ENCODE results near the gene NOXA1.
"Not testable (repeated sequence)": the region's sequence is repeated elsewhere in the genome, so short reads cannot be mapped to it uniquely, and the experiment has no call there.

NOXA1 gene

GRCh38 chr9:137444106-137444790, 21.1 kb downstream of the NOXA1 start:
- DNase-seq: no peak

DNA sequence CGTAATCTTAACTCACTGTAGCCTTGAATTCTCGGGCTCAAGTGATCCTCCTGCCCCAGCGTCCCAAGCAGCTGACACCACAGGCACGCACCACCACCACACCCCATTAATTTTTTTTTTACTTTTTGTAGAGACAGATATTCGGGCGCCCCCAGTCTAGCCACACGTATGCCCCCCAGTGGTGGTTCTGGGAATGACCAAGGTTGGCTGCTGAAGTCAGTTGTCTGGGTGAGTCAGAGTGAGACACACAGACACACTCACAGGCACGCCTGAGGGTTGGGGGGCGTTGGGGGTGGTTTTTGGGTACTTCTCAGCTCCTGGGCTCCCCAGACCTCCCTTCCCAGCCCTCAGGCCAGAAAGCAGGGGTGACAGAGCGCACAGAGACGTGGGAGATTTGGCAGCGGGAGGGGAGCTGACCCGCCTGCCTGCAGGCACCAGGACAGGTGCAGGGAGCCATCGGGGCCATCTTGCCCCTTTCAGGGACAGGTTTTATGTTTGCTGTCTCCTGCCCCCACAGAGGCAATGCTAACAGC, 22.1 kb downstream of the NOXA1 start:
- DNase-seq: no peak

GRCh38 chr9:137445930-137446431, 22.8 kb downstream of the NOXA1 start:
- DNase-seq: no peak

DNA sequence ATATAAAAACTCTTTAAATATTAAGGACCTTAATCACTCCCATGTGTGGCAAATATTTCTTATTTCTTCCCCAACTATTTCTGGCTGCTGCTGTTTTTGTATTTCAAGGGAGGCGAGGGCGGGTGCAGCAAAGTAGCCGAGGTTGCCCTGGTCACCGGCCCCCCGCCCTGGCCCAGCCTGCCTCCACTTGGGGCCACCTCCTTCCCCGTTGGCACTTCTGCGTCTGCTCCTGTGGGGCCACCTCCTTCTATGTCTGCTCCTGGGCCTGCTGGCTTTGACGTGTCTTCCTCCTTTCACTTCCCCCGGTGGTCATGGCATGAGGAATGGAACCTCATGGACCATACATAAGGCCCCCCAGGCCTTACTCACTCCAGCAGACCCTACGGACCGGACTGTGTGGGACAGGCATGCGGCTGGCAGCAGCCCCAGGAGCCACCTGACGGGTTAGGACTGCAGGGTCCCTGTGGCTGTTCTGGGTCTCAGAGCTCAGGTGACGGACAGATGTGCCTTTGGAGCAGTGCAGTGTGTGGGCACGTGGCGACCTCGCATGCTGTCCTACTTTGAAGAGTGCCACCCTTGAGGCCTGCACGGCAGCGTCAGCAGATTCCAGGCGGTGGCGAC, 23.8 kb downstream of the NOXA1 start:
- DNase-seq: no peak

DNA sequence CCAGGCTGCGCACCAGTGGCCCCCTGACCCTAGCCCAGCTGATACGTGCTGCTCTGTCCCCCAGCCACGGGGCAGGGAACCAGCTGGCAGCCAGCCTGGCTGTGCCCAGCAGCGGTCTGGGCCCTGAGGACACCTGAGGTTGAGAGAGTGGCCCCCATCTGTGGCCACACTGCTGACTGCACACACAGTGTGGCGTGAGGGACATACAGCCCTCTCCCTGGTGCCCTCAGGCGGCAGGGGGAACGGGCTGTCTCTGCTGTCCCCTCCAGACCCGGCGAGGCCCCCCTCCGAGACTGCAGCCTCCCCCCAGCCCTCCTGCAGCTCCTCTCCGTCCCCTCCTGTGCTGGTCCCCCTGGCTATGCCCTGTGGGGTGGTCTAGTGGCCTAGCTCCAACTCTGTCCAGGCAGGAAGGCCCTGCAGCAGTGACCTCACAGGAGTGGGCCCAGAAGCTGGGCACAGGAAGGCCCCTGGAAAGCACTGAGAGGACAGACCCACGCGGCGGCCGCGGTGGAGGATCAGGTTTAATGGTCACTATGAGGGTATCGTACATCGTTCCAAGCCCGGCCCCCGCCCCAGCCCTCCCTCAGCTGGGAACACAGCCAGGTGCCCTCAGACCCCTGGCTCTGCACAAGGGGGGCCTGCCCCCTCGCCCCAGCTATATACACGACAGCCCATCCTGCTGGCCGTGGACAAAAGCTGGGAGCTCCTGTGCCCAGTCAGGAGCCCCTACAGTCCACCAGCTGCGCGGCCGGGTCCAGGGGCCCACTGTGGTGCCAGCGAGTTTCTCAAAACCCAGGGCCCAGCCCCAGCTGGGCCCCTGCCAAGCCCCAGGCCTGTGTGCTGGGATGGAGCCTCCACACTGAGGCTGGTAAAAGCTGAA, 24.8 kb downstream of the NOXA1 start:
- DNase-seq: no peak

- DNase-seq: no peak
Observed at GRCh38 chr9:137448602-137448962, 25.4 kb downstream of the NOXA1 start.

DNA sequence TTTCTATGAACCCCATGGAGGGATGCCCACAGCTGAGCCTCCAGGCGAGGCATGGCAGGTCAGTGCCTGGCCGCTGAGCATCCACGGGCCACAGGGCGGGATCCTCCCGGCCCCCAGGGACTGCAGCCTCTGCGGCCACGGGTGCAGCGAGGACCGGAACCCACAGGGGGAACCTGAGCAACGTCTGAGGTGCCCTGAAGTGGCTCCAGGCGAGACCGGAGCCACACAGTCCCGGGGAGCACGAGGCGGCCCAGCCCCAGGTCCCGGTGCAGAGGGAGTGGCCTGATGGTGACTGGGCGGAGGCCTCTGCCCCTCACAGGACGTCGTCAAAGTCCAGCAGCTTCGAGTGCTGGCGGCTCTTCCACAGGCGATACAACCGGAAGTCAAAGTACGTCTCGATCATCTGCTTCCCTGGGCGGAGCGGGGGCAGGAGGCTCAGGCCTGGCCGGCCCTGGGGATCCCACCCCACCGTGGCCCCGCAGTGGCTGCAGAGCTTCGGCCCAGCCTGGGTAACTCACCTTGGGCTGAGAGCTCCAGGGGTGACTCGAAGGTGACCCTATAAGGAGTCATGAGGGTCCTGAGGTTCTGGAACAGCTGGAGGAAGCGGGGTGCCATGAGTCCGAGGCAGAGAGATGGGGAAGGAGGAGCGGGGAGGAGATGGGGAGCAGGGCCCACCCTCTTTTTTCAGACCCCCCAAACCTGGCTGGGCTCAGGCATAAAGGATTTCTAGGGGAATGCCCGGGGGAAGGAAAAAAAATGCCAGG, 26.1 kb downstream of the NOXA1 start:
- no peak for DNase-seq

DNA sequence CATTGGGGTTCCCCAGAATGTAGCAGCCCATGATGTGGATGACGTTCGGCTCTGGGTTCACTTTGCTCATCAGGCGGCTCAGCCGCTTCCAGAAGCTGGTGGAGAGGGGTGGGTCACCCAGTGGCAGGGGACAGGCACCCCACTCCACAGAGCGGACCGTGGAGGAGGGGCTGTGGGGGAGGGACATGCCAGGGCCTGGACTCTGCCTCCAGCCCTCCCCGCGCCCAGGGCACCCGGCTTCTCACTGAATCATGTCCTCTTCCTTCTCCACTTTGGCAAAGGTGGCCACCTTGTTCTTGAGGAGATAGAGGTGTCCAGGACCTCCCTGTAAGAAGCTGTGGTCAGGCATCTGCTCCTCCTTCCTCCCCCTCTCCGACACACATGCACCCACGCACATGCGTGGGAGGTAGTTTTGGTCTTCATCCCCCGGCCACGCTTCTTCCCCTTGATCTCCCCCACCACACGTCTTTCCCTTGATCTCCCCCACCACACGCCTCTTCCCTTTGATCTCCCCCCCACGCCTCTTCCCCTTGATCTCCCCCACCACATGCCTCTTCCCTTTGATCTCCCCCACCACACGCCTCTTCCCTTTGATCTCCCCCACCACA, 26.8 kb downstream of the NOXA1 start:
- no peak for DNase-seq

GRCh38 chr9:137450539-137451222, 27.5 kb downstream of the NOXA1 start:
- not testable (repeated sequence) for DNase-seq

DNA sequence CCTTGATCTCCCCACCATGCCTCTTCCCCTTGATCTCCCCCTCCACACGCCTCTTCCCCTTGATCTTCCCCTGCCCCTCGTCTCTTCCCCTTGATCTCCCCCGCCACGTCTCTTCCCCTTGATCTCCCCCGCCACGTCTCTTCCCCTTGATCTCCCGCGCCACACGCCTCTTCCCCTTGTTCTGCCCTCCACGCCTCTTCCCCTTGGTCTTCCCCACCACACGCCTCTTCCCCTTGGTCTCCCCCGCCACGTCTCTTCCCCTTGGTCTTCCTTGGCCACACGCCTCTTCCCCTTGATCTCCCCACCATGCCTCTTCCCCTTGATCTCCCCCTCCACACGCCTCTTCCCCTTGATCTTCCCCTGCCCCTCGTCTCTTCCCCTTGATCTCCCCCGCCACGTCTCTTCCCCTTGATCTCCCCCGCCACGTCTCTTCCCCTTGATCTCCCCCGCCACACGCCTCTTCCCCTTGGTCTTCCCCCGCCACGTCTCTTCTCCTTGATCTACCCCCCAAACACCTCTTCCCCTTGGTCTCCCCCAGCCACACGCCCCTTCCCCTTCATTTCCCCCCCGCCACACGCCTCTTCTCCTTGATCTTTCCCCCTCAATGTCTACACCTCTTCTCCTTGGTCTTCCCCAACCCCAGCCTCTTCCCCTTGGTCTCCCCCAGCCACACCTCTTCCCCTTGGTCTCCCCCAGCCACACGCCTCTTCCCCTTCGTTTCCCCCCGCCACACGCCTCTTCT, 28.2 kb downstream of the NOXA1 start:
- not testable (repeated sequence) for DNase-seq

DNA sequence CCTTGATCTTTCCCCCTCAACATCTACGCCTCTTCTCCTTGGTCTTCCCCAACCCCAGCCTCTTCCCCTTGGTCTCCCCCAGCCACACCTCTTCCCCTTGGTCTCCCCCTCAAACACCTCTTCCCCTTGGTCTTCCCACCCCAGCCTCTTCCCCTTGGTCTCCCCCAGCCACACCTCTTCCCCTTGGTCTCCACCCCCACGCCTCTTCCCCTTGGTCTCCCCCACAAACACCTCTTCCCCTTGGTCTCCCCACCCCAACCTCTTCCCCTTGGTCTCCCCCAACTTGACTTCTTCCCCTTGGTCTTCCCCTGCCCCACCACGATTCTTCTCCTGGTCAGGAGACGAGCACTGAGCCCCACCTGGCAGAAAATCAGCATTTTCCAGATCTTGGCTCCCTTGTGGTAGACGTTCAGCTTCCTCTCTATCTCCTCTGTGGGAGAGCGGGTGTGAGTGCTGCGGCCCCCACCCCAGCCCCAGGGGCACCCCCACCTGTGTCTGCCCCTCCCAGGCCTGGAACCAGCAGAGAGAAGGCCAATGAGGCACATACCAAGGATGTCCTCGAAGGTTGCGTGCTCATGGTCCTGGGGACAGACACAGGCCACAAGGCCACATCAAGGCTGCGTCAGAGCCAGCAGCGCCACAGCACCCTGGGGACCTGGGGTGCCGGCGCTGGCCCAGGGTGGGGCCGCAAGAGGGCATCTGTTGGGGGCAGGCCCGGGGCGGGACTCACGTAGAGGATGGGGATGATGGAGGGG, 29.0 kb downstream of the NOXA1 start:
- DNase-seq: no peak

DNA sequence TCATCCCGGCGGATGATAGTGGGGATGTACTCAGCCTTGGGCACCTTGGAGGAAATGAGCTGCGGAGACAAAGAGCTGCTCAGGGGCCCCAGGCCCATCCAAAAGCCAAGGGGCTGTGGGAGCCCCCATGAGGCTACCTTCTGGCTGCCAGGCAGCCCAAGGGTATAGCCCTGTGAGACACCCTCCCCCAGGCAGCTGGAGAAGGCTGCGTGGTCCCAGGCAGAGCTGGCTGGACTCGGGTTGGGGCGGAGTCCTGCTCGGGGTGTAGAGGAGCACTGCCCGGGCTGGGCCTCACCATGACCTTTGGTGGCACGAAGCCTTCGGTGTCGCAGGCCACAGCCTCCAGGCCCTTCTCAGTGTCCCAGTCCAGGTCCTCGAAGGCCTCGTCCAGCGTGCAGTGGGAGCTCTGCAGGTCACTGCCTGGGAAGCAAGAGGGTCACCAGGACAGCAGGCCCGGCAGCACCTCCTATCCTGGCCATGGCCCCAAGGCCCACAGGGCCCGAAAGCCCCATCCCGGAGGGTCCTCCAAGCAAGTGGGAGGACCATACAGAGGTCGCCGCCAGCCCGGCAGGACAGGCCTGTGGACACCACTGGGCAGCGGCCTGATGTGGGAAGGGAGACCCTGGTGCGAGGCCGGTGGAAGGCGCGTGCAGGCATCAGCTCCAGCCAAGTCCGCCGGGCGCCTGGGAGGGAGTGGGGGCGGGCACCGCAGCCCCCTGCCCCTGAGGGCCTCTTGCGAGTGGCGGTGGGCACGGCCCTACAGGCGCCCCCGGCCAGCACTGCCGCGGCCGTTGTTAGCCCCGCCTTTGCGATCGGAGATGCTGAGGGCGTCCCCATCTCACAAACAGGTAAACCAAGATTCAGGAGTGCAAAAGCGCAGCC, 29.8 kb downstream of the NOXA1 start:
- DNase-seq: no peak

DNA sequence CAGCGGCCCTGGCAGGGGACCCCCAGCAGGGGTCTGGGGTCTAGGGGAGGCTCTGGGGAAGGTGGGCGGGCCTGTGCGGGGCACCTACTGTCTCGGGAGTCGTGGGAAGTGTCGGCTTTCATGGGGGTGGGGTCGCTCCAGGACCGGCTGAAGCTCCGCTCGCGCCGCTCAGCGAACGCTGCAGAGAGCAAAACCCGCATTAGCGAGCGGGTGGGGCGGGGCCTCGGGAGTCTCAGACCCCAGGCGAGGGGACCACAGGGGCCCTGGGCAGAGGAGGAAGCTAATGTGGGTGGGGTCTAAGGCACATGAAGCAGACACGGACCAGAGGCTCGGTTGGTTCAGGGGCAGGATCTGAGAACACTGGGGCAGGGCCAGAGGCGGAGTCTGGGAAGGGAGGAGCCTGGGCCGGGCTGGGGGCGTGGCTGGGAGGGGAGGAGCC, 30.5 kb downstream of the NOXA1 start:
- DNase-seq: no peak

DNA sequence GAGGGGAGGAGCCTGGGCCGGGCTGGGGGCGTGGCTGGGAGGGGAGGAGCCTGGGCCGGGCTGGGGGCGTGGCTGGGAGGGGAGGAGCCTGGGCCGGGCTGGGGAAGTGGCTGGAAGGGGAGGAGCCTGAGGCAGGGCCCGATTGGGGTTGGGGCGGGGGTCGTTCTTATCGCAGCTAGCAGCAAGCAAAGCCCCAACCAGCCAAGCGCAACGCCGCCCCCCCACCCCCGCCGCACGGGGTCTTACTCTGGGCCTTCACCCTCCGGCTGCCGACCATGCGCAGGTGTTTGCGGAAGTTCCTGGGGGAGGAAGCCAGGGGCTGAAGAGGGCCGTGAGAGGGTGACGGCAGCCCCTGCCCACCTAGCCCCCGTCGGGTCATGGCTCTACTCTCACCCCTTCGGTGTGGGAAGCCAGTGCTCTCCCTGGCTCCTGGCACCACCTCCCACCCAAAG, 31.0 kb downstream of the NOXA1 start:
- DNase-seq: no peak

DNA sequence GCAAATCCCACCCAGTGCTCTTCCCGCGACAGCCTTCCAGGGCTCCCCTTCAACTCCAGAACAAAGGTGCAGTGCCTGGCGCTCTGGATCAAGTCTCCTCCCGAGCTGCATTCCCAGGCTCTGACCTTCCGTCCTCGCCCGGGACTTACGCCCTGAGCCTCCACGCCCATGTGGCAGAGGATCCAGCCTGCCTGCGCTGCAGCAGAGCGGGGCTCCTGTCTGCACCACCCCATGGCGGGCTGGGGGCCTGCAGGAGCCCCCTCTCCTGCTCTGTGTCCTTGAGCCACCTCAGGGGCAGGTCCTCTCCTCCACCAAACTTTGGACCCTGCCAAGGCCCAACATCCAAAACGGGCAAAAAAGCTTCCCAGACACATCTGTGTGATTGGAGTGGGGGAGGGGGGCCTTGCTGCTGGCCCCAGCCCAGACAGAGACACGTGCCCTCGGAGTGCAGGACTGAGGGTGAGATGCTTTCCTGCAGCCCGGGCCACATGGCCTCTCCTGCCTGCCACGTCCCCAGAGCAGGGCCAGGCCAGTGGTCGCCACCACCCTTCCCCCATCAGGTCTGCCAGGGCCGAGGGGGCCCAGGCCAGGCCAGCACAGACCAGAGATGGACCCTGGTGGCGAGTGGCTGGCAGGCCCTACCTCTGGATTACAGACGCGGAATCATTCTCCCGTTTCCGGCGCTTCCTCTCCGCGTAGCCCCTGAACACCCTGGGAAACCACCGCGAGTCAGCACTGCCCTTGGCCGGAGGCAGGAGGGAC, 31.6 kb downstream of the NOXA1 start:
- DNase-seq: no peak

DNA sequence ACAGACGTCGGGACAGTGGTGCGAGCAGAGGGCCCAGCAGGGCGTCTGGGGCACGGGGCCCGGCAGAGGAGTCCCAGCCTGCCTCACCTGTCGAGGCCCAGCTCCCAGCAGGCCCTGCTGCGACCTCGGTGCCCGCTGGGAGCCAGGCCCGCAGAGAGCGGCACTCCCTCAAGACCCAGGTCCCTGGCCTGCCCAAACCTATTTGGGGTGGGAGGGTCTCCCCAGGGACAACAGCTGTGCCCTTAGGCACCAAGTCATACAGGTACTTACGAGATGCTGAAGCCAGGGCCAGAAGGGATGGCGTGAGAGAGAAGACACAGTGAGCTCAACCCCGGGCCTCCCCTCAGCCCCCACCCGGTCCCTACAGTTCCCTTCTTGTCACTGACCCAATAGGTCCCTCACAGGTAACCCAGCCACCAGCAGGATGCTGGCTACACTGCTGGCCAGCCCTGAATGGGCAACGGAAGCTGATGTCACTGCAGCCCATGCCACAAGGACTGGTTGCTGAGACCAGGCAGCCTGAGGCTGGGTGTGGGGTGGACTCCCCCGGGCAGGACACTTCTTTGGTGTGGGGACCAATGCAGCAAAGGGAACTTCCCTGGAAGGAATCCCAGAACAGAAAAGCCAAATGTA, 32.3 kb downstream of the NOXA1 start:
- DNase-seq: no peak

- DNase-seq: no peak
Observed at GRCh38 chr9:137456061-137456863, 33.1 kb downstream of the NOXA1 start.

All from NCI-H524 treated with DMSO at 0.1 percent for 48 hours (cell line).